Measurements from ENCODE around the gene TMEM164.

TMEM164 gene

GRCh38 chrX:110042496-110042895 lies 39.6 kb downstream of the TMEM164 start:
- DNase-seq = no peak

- no peak for DNase-seq
Measured at GRCh38 chrX:110043506-110043905, 40.6 kb downstream of the TMEM164 start.

- DNase-seq = no peak
Measured at GRCh38 chrX:110044346-110045249, 41.7 kb downstream of the TMEM164 start.

- DNase-seq = no peak
Measured at GRCh38 chrX:110045421-110045820, 42.5 kb downstream of the TMEM164 start.

- DNase-seq = no peak
Measured at GRCh38 chrX:110046001-110046400, 43.1 kb downstream of the TMEM164 start.

- no peak for DNase-seq
Measured at GRCh38 chrX:110046971-110047370, 44.1 kb downstream of the TMEM164 start.

GRCh38 chrX:110049096-110049495 lies 46.2 kb downstream of the TMEM164 start:
- DNase-seq = no peak

GRCh38 chrX:110050386-110050785 lies 47.5 kb downstream of the TMEM164 start:
- DNase-seq = no peak

GRCh38 chrX:110050901-110051300 lies 48.0 kb downstream of the TMEM164 start:
- DNase-seq = no peak

- DNase-seq = no peak
Measured at GRCh38 chrX:110051559-110051958, 48.6 kb downstream of the TMEM164 start.

- no peak for DNase-seq
Measured at GRCh38 chrX:110052303-110052702, 49.4 kb downstream of the TMEM164 start.

GRCh38 chrX:110053453-110053852 lies 50.5 kb downstream of the TMEM164 start:
- no peak for DNase-seq

- no peak for DNase-seq
Measured at GRCh38 chrX:110055616-110056015, 52.7 kb downstream of the TMEM164 start.

- no peak for DNase-seq
Measured at GRCh38 chrX:110056419-110056818, 53.5 kb downstream of the TMEM164 start.

GRCh38 chrX:110059410-110059809 lies 56.5 kb downstream of the TMEM164 start:
- DNase-seq = no peak

GRCh38 chrX:110060317-110060716 lies 57.4 kb downstream of the TMEM164 start:
- no peak for DNase-seq

GRCh38 chrX:110060846-110061537 lies 58.1 kb downstream of the TMEM164 start:
- no peak for DNase-seq

- no peak for DNase-seq
Measured at GRCh38 chrX:110062919-110063318, 60.0 kb downstream of the TMEM164 start.

- DNase-seq = no peak
Measured at GRCh38 chrX:110066488-110067225, 63.7 kb downstream of the TMEM164 start.

- DNase-seq = no peak
Measured at GRCh38 chrX:110070970-110071369, 68.1 kb downstream of the TMEM164 start.

GRCh38 chrX:110081320-110081719 lies 78.4 kb downstream of the TMEM164 start:
- DNase-seq = no peak

GRCh38 chrX:110081740-110082139 lies 78.8 kb downstream of the TMEM164 start:
- DNase-seq = no peak

- no peak for DNase-seq
Measured at GRCh38 chrX:110082161-110082560, 79.2 kb downstream of the TMEM164 start.
